Skeletal muscle satellite cell (primary cell): ENCODE results near the gene TOP2B.

Source experiments
- H3K27me3 ChIP-seq: 2 replicates; pipeline ENCODE4 v1.7.0; 2013; ENCODE audit warnings: low read length; ENCODE audit not compliant: control insufficient read depth, insufficient read depth
- H3K36me3 ChIP-seq: 2 replicates; pipeline ENCODE4 v1.7.0; 2013; ENCODE audit warnings: mild to moderate bottlenecking, control low read depth, low read length; ENCODE audit not compliant: insufficient read depth
- H3K4me1 ChIP-seq: 2 replicates; pipeline ENCODE4 v1.7.0; 2013; ENCODE audit warnings: low read length; ENCODE audit not compliant: control insufficient read depth, insufficient read depth
- H3K4me2 ChIP-seq: 2 replicates; pipeline ENCODE4 v1.7.0; 2013; ENCODE audit warnings: mild to moderate bottlenecking, low read length
- H3K4me3 ChIP-seq: 2 replicates; pipeline ENCODE4 v1.7.0; 2013; ENCODE audit warnings: low read length
- H3K9ac ChIP-seq: 2 replicates; pipeline ENCODE4 v1.7.0; 2013; ENCODE audit warnings: mild to moderate bottlenecking, low read depth, low read length, moderate library complexity
- H3K9me3 ChIP-seq: replicated peaks from 2 replicates; pipeline ENCODE4 v1.7.0; 2013; ENCODE audit warnings: mild to moderate bottlenecking, control low read depth, low read length

The TOP2B gene

GRCh38 chr3:25610167-25610566, 54.5 kb downstream of the TOP2B start:
- H3K4me2 ChIP-seq, result no peak overlapping the region
- H3K27me3 ChIP-seq, result no peaks in the 10 kb centered on the region
- peaks cover 65% of the 10 kb centered on the region for H3K36me3 ChIP-seq
- no peaks in the 10 kb centered on the region for H3K9me3 ChIP-seq
- no peaks in the 10 kb centered on the region for H3K4me1 ChIP-seq
- H3K9ac ChIP-seq, result no peak overlapping the region
- no peak overlapping the region for H3K4me3 ChIP-seq

- Histone ChIP-seq H3K27me3 (no peaks in the 10 kb centered on the region), H3K4me2 (no peak overlapping the region), H3K4me3 (no peak overlapping the region), H3K4me1 (peaks cover 13% of the 10 kb centered on the region), H3K9me3 (no peaks in the 10 kb centered on the region), H3K36me3 (peaks cover 51% of the 10 kb centered on the region), H3K9ac (no peak overlapping the region)
Measured at GRCh38 chr3:25604107-25604805, 60.5 kb downstream of the TOP2B start.

GRCh38 chr3:25603703-25604102, 61.0 kb downstream of the TOP2B start:
- H3K9ac ChIP-seq, result no peak overlapping the region
- no peak overlapping the region for H3K4me2 ChIP-seq

GRCh38 chr3:25597535-25598101, 67.1 kb downstream of the TOP2B start:
- Histone ChIP-seq H3K36me3 (peaks cover 31% of the 10 kb centered on the region), H3K4me3 (no peak overlapping the region), H3K9me3 (no peaks in the 10 kb centered on the region), H3K27me3 (no peaks in the 10 kb centered on the region), H3K4me2 (no peak overlapping the region), H3K4me1 (peaks cover 9% of the 10 kb centered on the region), H3K9ac (no peak overlapping the region)

More at GRCh38 chr3:25603703-25604102, 61.0 kb downstream of the TOP2B start:
- Histone ChIP-seq H3K9me3 (no peaks in the 10 kb centered on the region), H3K36me3 (peaks cover 51% of the 10 kb centered on the region), H3K4me1 (peaks cover 13% of the 10 kb centered on the region), H3K27me3 (no peaks in the 10 kb centered on the region), H3K4me3 (no peak overlapping the region)

GRCh38 chr3:25594007-25594502, 70.7 kb downstream of the TOP2B start:
- Histone ChIP-seq H3K27me3 (no peaks in the 10 kb centered on the region), H3K9me3 (no peaks in the 10 kb centered on the region), H3K4me2 (no peak overlapping the region), H3K4me3 (no peak overlapping the region), H3K36me3 (peaks cover 18% of the 10 kb centered on the region), H3K4me1 (peaks cover 15% of the 10 kb centered on the region), H3K9ac (no peak overlapping the region)

- Histone ChIP-seq H3K4me2 (peak overlapping the region; percentile 30), H3K27me3 (no peaks in the 10 kb centered on the region), H3K36me3 (peaks cover 12% of the 10 kb centered on the region), H3K9ac (peak overlapping the region; percentile 12), H3K9me3 (no peaks in the 10 kb centered on the region), H3K4me3 (no peak overlapping the region), H3K4me1 (peaks cover 15% of the 10 kb centered on the region)
Measured at GRCh38 chr3:25593001-25593400, 71.7 kb downstream of the TOP2B start.

GRCh38 chr3:25592510-25592968, 72.2 kb downstream of the TOP2B start:
- Histone ChIP-seq H3K4me3 (no peak overlapping the region), H3K4me1 (peaks cover 15% of the 10 kb centered on the region), H3K9ac (peak overlapping the region; percentile 12), H3K27me3 (no peaks in the 10 kb centered on the region), H3K36me3 (peaks cover 11% of the 10 kb centered on the region), H3K4me2 (peak overlapping the region; percentile 30), H3K9me3 (no peaks in the 10 kb centered on the region)

- peaks cover 15% of the 10 kb centered on the region for H3K4me1 ChIP-seq
Measured at GRCh38 chr3:25589783-25590258, 74.9 kb downstream of the TOP2B start.

GRCh38 chr3:25589104-25589782, 75.5 kb downstream of the TOP2B start:
- H3K4me1 ChIP-seq, result peaks cover 15% of the 10 kb centered on the region
- H3K27me3 ChIP-seq, result no peaks in the 10 kb centered on the region
- H3K9ac ChIP-seq, result no peak overlapping the region
- no peak overlapping the region for H3K4me3 ChIP-seq
- no peak overlapping the region for H3K4me2 ChIP-seq
- H3K36me3 ChIP-seq, result no peaks in the 10 kb centered on the region
- no peaks in the 10 kb centered on the region for H3K9me3 ChIP-seq

More at GRCh38 chr3:25589783-25590258, 74.9 kb downstream of the TOP2B start:
- Histone ChIP-seq H3K9ac (no peak overlapping the region), H3K9me3 (no peaks in the 10 kb centered on the region), H3K27me3 (no peaks in the 10 kb centered on the region), H3K4me3 (no peak overlapping the region), H3K4me2 (no peak overlapping the region), H3K36me3 (no peaks in the 10 kb centered on the region)

GRCh38 chr3:25588441-25589103, 76.1 kb downstream of the TOP2B start:
- no peak overlapping the region for H3K4me2 ChIP-seq
- no peak overlapping the region for H3K4me3 ChIP-seq
- no peak overlapping the region for H3K9ac ChIP-seq
- H3K27me3 ChIP-seq, result no peaks in the 10 kb centered on the region
- no peaks in the 10 kb centered on the region for H3K36me3 ChIP-seq
- peaks cover 15% of the 10 kb centered on the region for H3K4me1 ChIP-seq
- H3K9me3 ChIP-seq, result no peaks in the 10 kb centered on the region

GRCh38 chr3:25587975-25588374, 76.7 kb downstream of the TOP2B start:
- Histone ChIP-seq H3K9ac (no peak overlapping the region), H3K9me3 (no peaks in the 10 kb centered on the region), H3K4me1 (peaks cover 9% of the 10 kb centered on the region), H3K4me2 (no peak overlapping the region), H3K4me3 (no peak overlapping the region), H3K27me3 (no peaks in the 10 kb centered on the region), H3K36me3 (no peaks in the 10 kb centered on the region)
